Upper lobe of left lung (tissue), 4 donors: ENCODE measurements around the gene NCDN.

Experiments used
- CTCF ChIP-seq, 6 experiments: fragments of 450-650 bp in 4 of 6; fragments of 200-600 bp in 2 of 6; sonication (generic) in 2 of 6; IDR thresholded peaks; one replicate each; pipeline ENCODE4 v1.5.1; 2016 to 2019; ENCODE audit warnings: antibody characterized with exemption in 6 of 6
- POLR2A ChIP-seq, 4 donors: fragments of 450-650 bp; IDR thresholded peaks; one replicate each; pipeline ENCODE4 v1.5.1; 2016 to 2017; ENCODE audit warnings: antibody characterized with exemption in 4 of 4, mild to moderate bottlenecking in 2 of 4
- POLR2AphosphoS5 ChIP-seq, 2 donors: sonication (generic); formaldehyde crosslinking; IDR thresholded peaks; one replicate each; pipeline ENCODE4 v1.5.1; 2017; ENCODE audit warnings: antibody characterized with exemption in 2 of 2

- TF ChIP-seq CTCF (IDR thresholded peaks at IDR 0.05) (no peak), POLR2AphosphoS5 (IDR thresholded peaks at IDR 0.05) (no peak), POLR2A (IDR thresholded peaks at IDR 0.05) (no peak)
Measured at GRCh38 chr1:35554266-35555211, 3.1 kb upstream of the NCDN start.
